NCI-H2081 (cell line): Measurements from ENCODE around the gene DNAH6.
"Not testable (repeated sequence)": the region's sequence is repeated elsewhere in the genome, so short reads cannot be mapped to it uniquely, and the experiment has no call there.

Source experiments
- DNase-seq, 2 experiments: peaks; one replicate each; lab custom pipeline; 2025; lab: John Stamatoyannopoulos, UW

DNAH6 gene

GRCh38 chr2:84755096-84755495, 238.8 kb downstream of the DNAH6 start:
- no peak for DNase-seq

GRCh38 chr2:84757648-84758047, 241.3 kb downstream of the DNAH6 start:
- DNase-seq, result no peak

DNA sequence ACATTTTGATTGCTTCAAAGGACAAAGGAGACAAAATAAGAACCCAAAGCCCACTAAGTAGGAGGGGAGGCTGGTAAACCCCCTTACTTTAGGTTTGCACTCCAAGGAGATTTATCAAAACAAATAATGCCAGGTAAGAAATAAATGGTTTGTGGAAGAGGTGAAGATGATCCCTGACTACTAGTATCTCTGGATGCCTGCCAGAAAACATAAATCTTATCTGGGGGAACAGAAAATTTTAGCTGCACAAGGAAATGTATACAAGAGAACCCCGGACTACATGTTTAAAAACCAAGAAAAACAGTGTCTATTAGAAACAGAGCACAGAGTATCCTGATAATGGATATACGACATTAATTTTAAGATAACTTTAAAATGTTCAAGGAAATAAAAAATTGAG, 250.5 kb downstream of the DNAH6 start:
- DNase-seq, result no peak

DNA sequence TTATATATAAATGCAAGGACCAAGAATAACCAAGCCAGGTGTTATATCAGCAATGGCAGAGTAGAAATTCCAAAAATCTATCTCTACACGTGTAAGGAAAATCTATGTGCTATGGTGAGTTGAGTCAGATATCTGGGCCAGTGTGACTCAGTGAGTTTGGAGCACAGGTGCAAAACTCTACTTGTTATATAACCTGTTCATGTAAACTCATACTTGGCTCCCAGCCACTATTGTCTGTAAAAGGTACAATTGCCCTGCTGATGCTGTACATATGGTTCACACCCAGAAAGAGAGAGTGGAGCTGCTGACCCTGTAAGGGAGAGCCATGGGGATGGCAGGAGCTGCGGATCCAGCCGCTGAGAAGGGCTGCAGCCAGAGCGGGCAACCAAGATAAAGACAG, 252.5 kb downstream of the DNAH6 start:
- DNase-seq, result no peak

GRCh38 chr2:84770280-84770679, 254.0 kb downstream of the DNAH6 start:
- DNase-seq, result no peak

DNA sequence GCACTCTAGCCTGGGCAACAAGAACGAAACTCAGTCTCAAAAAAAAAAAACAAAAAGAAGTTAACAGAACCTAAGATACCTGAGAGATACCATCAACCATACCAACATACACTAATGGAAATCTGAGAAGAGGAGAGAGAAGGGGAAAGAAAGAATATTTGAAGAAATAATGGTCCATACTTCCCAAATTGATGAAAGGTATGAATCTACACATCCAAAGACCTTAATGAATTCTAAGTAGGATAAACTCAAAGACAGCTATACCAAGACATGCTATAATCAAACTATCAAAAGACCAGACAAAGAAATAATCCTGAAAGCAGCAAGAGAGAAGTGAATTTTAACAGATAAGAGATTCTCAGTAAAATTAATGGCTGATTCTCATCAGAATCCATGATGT, 255.0 kb downstream of the DNAH6 start:
- DNase-seq, result no peak

GRCh38 chr2:84773562-84773961, 257.3 kb downstream of the DNAH6 start:
- not testable (repeated sequence) for DNase-seq

DNA sequence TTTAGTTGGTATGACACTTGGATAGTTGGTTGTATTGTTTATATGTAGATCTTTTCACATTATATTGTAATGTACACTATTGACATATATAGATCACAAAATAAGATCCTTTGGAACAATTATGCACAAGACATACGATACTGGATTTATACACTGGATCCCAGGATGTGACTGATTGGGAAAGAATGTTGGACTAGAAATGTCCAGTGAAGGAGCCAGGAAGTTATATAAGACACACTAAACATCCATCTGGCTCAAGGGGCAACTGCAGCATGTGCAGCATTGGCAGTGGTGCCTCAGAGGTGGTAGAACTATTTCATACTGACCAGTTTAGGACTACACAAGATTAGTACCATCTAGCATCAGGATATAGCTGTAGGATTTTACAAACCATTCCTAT, 259.7 kb downstream of the DNAH6 start:
- DNase-seq, result no peak

DNA sequence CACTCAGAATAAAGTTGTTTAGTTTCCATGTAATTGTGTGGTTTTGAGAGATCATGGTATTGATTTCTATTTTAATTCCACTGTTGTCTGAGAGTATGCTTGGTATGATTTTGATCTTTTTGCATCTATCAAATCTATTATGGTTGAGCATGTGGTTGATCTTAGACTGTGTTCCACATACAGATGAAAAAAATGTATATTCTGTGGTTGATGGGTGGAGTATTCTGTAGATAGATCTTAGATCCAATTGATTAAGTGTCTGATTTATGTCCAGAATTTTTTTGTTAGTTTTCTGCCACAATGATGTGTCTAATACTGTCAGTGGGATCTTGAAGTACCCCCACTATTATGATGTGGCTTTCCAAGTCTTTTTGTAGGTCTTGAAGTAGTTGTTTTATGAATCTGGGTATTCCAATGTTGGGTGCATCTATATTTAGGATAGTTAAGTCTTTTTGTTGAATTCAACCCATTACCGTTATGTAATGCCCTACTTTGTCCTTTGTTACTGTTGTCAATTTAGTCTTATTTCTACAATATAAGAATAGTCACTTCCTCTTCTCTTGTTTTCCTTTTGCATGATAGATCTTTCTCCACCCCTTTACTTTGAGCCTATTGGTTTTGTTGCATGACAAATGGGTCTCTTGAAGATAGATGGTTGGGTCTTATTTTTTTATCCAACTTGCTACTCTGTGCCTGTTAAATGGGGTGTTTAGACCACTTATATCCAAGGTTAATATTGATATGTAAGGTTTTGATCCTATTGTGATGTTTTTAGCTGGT, 262.8 kb downstream of the DNAH6 start:
- no peak for DNase-seq

DNA sequence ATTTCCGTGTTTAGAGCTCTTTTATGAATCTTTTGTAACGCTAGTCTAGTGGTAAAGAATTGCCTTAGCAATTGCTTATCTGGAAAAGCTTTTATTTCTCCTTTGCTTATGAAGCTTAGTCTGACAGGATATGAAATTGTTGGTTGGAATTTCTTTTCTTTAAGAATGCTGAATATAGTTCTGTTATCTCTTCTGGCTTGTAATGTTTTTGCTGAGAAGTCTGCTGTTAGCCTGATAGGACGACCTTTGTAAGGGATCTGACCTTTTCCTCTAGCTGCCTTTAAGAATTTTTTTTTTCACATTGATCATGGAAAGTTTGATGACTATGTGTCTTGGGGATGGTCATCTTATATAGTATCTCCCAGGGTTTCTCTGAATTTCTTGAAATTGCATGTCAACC, 263.5 kb downstream of the DNAH6 start:
- DNase-seq, result no peak

DNA sequence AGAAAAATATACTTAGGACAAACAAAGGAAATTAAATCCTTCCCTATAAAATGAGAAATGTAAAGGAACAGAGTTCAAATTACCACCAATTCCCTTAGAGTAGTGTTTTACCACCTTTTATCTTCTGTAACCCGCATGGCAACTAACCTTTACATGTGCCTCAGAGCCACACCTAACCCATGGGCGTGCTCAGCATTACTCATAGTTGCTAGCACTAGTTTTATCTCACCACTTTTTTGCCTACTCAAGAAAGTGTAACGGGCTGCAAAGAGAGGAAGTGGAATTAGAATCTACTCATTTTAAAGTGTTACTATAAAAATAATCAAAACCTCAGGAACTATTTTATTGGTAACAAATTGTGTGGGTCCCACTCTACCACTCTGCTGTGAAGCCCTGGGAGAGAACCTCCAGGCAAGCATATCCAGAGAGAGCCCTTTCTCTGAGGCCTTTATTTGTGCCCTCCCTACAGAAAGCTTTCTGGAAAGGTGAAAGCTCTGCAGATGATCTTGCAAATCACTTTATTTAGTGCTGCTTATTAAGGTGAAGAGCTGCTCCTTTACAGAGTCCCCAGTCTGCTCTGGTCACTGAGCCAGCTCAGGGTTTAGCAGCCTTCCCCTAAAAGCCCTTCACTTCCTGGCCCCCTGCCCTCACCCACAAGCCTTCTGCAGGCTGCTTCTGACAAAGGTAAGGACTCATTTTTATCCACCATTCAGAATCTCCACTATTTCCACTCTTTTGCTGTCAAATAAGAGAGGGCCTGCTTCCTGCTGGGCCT, 265.8 kb downstream of the DNAH6 start:
- DNase-seq, result no peak

- no peak for DNase-seq
Observed at GRCh38 chr2:84782717-84783442, 266.6 kb downstream of the DNAH6 start.

DNA sequence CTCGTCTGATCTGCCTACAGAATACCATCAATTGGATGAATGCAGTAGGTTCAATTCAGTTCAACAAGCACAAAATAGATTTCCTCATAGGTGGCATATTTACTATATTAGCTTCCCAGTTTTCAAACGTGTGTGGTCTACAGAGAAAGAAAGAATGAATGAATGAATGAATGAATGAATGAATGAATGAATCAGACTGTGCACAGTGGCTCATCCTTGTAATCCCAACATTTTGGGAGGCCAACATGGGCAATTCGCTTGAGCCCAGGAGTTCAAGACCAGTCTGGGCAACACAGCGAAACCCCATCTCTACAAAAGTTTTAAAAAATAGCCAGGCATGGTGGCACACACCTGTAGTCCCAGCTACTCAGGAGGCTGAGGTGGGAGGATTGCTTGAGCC, 269.7 kb downstream of the DNAH6 start:
- DNase-seq, result no peak

GRCh38 chr2:84786601-84787000, 270.3 kb downstream of the DNAH6 start:
- no peak for DNase-seq

DNA sequence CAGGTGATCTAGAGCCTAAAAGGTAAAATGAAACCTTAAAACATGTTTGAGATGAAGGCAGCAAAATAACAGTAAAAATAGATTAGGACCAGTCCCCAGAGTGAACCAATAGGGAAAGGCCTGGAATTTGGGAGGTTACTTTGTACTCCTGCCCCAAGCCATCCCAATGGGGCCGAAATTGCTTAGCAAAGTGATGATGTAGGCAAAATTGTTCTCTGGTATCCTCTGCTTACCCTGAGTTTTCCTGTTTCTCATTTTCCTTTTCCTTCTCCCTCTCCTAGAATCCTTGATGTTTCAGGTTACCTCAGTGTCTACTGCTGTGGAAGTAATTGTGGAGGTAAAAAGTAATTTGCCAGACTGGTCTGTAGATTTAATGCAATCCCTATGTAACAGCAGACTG, 271.7 kb downstream of the DNAH6 start:
- no peak for DNase-seq

DNA sequence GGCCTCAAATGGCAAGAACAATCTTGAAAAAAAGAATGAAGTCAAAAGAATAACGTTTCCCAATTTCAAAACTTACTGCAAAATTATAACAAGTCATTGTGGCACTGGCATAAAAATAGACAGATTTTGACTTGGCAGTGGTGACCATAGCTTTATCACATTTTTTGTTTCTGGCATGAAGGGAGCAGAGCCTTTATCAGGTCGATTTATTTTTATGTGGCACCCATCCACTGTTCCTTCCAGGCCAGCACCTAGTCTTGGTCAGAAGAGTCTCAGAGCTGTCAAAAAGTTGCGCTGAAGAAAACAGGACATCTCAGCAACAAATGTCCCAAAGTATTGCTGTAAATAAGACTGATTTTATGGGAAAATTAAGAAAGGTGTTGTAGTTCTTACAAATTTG, 272.2 kb downstream of the DNAH6 start:
- no peak for DNase-seq

DNA sequence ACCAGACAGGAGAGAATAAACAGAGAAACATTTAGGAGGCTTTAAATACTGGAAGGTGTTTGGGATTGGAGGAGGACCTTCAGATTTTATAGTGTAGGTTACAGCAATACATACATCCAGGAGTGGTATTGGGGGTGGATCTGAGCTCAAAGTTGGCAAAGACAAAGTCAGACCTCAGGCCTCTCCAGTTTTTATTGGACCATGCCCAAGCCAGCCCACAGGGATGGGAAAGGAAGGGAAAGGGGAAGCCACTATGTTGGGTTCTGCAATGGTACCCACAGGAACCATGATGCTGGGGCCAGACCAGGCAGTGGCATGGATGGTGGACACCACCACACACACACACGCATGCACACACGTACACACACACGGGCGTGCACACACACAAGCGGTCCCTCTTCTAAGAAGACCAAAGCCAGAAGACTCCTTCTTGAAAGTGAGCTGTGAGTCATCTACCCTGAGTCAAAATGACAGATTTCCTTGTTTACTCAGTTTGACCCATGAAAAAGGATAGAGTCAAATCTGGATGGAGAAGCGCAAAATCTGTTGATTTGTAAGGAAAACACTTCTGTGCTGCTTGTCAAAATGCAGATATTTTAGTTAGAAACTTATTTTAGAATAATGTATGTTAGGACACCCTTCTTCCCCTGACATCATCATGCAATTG, 276.7 kb downstream of the DNAH6 start:
- DNase-seq, result no peak

DNA sequence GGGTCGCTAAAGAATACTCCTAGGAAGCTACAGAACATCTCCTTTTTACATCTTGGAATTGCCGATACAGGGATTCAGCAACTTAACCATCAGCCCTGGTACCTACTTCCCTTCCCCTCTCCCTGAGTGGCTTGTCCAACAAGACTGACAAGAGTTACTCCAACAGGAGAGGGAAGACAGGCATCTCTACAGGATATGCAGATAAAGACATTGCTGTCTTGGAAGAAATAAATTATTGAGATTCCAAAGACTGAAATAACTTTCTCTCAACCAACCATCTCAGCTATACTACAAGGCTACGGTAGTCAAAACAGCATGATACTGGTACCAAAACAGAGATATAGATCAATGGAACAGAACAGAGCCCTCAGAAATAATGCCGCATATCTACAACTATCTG, 277.3 kb downstream of the DNAH6 start:
- no peak for DNase-seq

GRCh38 chr2:84796798-84797197, 280.5 kb downstream of the DNAH6 start:
- DNase-seq, result no peak

GRCh38 chr2:84797271-84797670, 281.0 kb downstream of the DNAH6 start:
- DNase-seq, result no peak

GRCh38 chr2:84799772-84800171, 283.5 kb downstream of the DNAH6 start:
- DNase-seq, result no peak

- DNase-seq, result no peak
Observed at GRCh38 chr2:84800194-84800805, 284.0 kb downstream of the DNAH6 start.
